ENCODE data around the gene CPTP.
A peak's percentile ranks its signal among the peaks of the same experiment; 100 is the strongest.

Gene CPTP

DNA sequence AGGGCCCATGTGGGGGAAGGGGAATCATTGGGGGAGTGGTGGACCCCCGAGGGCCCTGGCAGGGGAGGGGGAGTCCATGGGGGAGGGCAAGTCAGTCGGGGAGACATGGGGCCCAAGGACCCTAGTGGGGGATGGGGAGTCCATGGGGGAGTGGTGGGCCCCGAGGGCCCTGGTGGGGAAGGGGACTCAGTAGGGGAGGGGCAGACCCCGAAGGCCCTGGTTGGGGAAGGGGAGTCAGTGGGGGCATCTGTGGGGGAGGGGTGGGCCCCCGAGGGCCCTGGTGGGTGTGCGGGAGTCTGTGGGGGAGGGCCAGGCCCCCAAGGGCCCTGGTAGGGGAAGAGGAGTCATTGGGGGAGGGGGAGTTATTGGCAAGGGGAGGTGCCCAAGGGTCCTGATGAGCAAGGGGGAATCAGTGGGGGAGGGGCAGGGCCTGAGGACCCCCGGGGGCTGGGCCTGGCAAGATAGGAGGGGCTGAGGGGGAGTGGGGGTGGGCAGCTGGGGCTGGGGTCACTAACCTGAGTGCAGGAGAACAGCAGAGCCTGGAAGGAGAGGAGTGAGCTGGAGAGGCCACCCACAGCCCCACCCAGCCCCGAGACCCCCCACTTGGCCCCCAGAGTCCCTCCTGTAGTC, 31.7 kb downstream of the CPTP start:
- H3K4me3 ChIP-seq (ENCODE audit: low read depth, low read length): peak overlapping the region; percentile 96
- TF ChIP-seq, protein P1, sequence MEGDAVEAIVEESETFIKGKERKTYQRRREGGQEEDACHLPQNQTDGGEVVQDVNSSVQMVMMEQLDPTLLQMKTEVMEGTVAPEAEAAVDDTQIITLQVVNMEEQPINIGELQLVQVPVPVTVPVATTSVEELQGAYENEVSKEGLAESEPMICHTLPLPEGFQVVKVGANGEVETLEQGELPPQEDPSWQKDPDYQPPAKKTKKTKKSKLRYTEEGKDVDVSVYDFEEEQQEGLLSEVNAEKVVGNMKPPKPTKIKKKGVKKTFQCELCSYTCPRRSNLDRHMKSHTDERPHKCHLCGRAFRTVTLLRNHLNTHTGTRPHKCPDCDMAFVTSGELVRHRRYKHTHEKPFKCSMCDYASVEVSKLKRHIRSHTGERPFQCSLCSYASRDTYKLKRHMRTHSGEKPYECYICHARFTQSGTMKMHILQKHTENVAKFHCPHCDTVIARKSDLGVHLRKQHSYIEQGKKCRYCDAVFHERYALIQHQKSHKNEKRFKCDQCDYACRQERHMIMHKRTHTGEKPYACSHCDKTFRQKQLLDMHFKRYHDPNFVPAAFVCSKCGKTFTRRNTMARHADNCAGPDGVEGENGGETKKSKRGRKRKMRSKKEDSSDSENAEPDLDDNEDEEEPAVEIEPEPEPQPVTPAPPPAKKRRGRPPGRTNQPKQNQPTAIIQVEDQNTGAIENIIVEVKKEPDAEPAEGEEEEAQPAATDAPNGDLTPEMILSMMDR (IDR thresholded peaks at IDR 0.05; ENCODE audit: low read depth, low read length): no peak

DNA sequence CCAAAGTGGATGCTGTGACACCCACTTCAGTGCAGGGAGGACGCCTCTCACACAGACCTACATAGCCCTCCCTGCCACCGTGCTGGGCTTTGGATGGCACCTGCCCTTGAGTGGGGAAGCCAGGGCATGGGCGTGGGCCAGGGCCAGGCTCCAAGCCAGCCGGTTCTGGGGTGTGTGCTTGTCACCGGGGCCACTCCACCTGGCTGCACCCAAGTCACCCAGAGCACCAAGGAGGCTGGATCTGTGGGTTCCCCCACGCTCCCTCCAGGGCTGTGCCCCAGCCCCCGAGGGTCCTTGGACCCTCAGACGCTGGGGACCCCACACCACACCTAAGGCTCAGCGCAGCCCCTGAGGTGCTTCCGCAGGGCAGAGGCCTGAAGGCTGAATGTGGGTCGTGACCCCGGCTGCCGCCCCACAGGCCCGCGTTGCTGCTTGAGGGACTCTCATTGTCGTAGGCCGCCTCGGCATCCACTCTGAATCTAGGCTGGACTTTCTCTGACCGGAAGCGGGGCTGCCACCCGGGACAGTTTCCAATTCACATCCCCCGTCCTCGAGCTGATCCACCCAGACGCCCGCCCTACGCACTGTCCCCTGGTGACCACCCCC, 32.3 kb downstream of the CPTP start:
- peak overlapping the region; percentile 96 for H3K4me3 ChIP-seq (ENCODE audit: low read depth, low read length)
- TF ChIP-seq, protein P1 (IDR thresholded peaks at IDR 0.05; ENCODE audit: low read depth, low read length): no peak

DNA sequence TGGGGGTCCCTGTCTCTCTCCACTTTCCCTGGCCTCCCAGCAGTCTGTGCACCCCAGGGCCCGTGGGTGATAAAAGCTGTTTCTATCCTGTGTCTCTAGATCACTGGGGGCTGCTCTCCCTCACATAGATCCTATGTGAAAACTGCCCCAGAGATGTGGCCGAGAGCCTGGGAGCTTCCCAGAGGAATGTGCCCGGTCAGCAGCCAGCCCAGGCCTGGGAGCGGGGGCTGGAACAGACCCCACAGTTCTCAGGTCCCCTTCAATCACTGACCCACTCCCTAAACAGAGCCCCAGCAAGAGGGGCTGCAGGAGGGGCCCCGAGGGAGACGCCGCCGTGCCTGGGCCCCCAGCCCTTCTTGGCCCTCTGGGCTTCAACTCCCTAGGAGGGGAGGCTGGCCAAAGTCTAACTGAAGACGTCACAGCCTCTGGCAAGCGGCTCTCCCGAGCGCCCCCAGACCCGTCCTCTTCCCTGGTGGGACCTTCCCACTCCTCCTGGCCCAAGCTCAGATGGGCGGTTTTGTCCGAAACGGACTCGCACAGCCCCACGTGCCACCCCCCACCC, 33.4 kb downstream of the CPTP start:
- peak overlapping the region; percentile 96 for H3K4me3 ChIP-seq (ENCODE audit: low read depth, low read length)
- TF ChIP-seq, protein P1 (IDR thresholded peaks at IDR 0.05; ENCODE audit: low read depth, low read length): no peak

DNA sequence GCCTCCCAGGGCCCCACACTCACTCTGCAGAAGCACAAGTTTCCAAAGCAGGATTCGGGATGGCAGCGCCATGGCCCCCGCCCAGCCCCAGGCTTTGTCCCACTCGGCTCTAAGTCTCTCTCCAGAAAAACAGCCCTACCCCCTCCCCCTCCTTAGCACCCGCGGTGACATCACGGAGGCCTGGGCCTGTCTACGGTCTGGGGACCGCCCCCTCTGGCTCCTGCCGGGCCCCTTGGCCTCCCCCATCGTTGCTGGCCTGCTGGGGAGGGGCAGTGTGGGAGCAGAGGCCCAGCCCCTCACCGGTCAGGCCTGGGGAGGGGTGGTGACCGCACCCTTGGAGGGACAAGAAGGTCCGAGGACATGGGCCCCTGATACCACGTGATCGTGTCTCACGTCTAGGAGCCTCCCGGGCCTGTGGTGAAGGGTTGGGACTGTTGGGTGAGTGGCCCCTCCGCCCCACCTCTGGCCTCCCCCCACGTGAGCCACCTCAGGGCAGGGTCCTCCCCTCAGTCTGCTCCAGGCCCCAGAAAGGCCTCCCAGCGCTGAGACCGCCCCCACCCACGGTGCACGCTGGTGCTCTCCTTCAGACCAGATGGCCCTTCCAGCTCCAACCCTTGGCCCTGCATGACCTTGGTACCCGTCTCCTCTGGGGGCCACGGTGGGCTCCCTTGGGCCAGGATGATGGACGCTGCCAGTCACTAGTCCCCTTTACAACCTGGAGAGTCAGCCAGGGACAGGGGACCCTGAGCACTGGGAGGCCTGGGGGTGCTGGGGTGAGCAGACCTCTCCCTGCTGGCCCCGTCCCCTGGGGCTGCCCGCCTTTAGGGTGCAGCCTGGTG, 34.0 kb downstream of the CPTP start, which contains the start of gene MXRA8:
Gene MXRA8, minus strand, starts transcription at position 123 of the 839 bp plus-strand sequence. Its CDS starts 51 bp downstream, at position 72.
- H3K4me3 ChIP-seq (ENCODE audit: low read depth, low read length): peak within 1 kb of the TSS; percentile 96
- TF ChIP-seq, protein P1 (IDR thresholded peaks at IDR 0.05; ENCODE audit: low read depth, low read length): no peak

GRCh38 chr1:1359308-1359663, 34.7 kb downstream of the CPTP start:
- TF ChIP-seq, protein P1 (IDR thresholded peaks at IDR 0.05; ENCODE audit: low read depth, low read length): no peak
- peak overlapping the region; percentile 96 for H3K4me3 ChIP-seq (ENCODE audit: low read depth, low read length)

- H3K4me3 ChIP-seq (ENCODE audit: low read depth, low read length): no peak overlapping the region
- TF ChIP-seq, protein P1 (IDR thresholded peaks at IDR 0.05; ENCODE audit: low read depth, low read length): no peak
Measured at GRCh38 chr1:1359664-1360468, 35.3 kb downstream of the CPTP start.

Measured in WI38 (cell line).